GM23338 (cell line): ENCODE data around the gene RMC1. TPM values are rescaled to one million over a fixed set of nuclear protein-coding genes. Genes with fewer than 3 reads are reported as not detected.

Experiments used
- ATAC-seq: fragments of 200-7000 bp; cut with Tn5 transposase; 3 replicates; pipeline ENCODE4 v1.9.1; 2020
- DNase-seq: peaks from one replicate; pipeline ENCODE4 v3.0.0-alpha.2; 2015; ENCODE audit warnings: low spot score
- H2AFZ ChIP-seq: fragments of 200-600 bp; sonication (generic); 2 replicates; pipeline ENCODE4 v1.8.0; 2016; ENCODE audit warnings: antibody characterized with exemption, mild to moderate bottlenecking, moderate library complexity
- H3F3A ChIP-seq: fragments of 200-600 bp; sonication (generic); replicated peaks from 2 replicates; pipeline ENCODE4 v1.8.0; 2017; ENCODE audit warnings: antibody characterized with exemption, mixed run types, low read depth
- H3K27ac ChIP-seq: fragments of 200-600 bp; sonication (generic); 2 replicates; pipeline ENCODE4 v1.6.1; 2016; ENCODE audit warnings: low read depth
- H3K27me3 ChIP-seq: fragments of 200-600 bp; sonication (generic); 2 replicates; pipeline ENCODE4 v1.8.0; 2016; ENCODE audit warnings: mild to moderate bottlenecking, mixed run types, moderate library complexity; ENCODE audit not compliant: insufficient read depth
- H3K36me3 ChIP-seq: fragments of 200-600 bp; sonication (generic); 2 replicates; pipeline ENCODE4 v1.8.0; 2016; ENCODE audit warnings: mild to moderate bottlenecking; ENCODE audit not compliant: insufficient read depth
- H3K4me1 ChIP-seq: fragments of 200-600 bp; sonication (generic); 2 replicates; pipeline ENCODE4 v1.8.0; 2016; ENCODE audit warnings: mild to moderate bottlenecking, moderate library complexity; ENCODE audit not compliant: insufficient read depth
- H3K4me2 ChIP-seq: fragments of 200-600 bp; sonication (generic); 2 replicates; pipeline ENCODE4 v1.7.1; 2017; ENCODE audit warnings: mixed run types
- H3K4me3 ChIP-seq: fragments of 200-600 bp; sonication (generic); 2 replicates; pipeline ENCODE4 v1.6.1; 2016; ENCODE audit warnings: mixed run types
- H3K79me2 ChIP-seq: fragments of 200-600 bp; sonication (generic); replicated peaks from 2 replicates; pipeline ENCODE4 v1.8.0; 2017; ENCODE audit warnings: mild to moderate bottlenecking; ENCODE audit not compliant: insufficient read depth
- H3K9me2 ChIP-seq: fragments of 200-600 bp; sonication (generic); 2 replicates; pipeline ENCODE4 v1.8.0; 2017; ENCODE audit not compliant: insufficient read depth
- H4K20me1 ChIP-seq: fragments of 200-600 bp; sonication (generic); replicated peaks from 2 replicates; pipeline ENCODE4 v1.8.0; 2017; ENCODE audit warnings: mild to moderate bottlenecking; ENCODE audit not compliant: insufficient read depth
- H3K27ac Mint-ChIP-seq: 2 replicates; pipeline ENCODE4 v1.8.0; 2020; ENCODE audit warnings: inconsistent platforms, mild to moderate bottlenecking, moderate library complexity, mixed read lengths
- H3K27me3 Mint-ChIP-seq: 3 replicates; pipeline ENCODE4 v1.8.0; 2022; ENCODE audit warnings: low read depth, mild to moderate bottlenecking, moderate library complexity, mixed read lengths, inconsistent platforms; ENCODE audit not compliant: insufficient read depth, poor library complexity
- H3K36me3 Mint-ChIP-seq: 3 replicates; pipeline ENCODE4 v1.8.0; 2021; ENCODE audit warnings: low read depth, mild to moderate bottlenecking, inconsistent platforms, moderate library complexity, mixed read lengths
- H3K4me1 Mint-ChIP-seq: 3 replicates; pipeline ENCODE4 v1.8.0; 2020; ENCODE audit warnings: mild to moderate bottlenecking, inconsistent platforms, mixed read lengths
- H3K4me3 Mint-ChIP-seq: 3 replicates; pipeline ENCODE4 v1.8.0; 2021; ENCODE audit warnings: moderate library complexity, mild to moderate bottlenecking, inconsistent platforms, mixed read lengths
- H3K9me3 Mint-ChIP-seq: 3 replicates; pipeline ENCODE4 v1.8.0; 2020; ENCODE audit warnings: moderate library complexity, mild to moderate bottlenecking, inconsistent platforms, mixed read lengths
- CREB1 ChIP-seq: fragments of 250-450 bp; sonication (Bioruptor Pico); IDR thresholded peaks from 2 replicates; pipeline ENCODE4 v1.5.0; 2020; ENCODE audit warnings: low read depth, mild to moderate bottlenecking, moderate library complexity
- ETS1 ChIP-seq: IDR thresholded peaks from 2 replicates; pipeline ENCODE4 v1.6.1; 2016; ENCODE audit warnings: antibody characterized with exemption
- EZH2 ChIP-seq: fragments of 200-600 bp; sonication (generic); IDR thresholded peaks from one replicate; pipeline ENCODE4 v1.8.0; 2017; ENCODE audit warnings: antibody characterized with exemption, mild to moderate bottlenecking, low read depth; ENCODE audit not compliant: unreplicated experiment
- EZH2phosphoT487 ChIP-seq: fragments of 200-600 bp; sonication (generic); IDR thresholded peaks from one replicate; pipeline ENCODE4 v1.8.1; 2018; ENCODE audit warnings: antibody characterized with exemption; ENCODE audit not compliant: unreplicated experiment
- POLR2AphosphoS5 ChIP-seq: IDR thresholded peaks from 2 replicates; pipeline ENCODE4 v1.6.1; 2016; ENCODE audit warnings: antibody characterized with exemption, low read depth
- STAT1 ChIP-seq: IDR thresholded peaks from one replicate; pipeline ENCODE4 v1.6.1; 2016; ENCODE audit warnings: antibody characterized with exemption; ENCODE audit not compliant: unreplicated experiment
- ZNF331 ChIP-seq: fragments of 250-450 bp; sonication (Bioruptor Pico); IDR thresholded peaks from 2 replicates; pipeline ENCODE4 v1.5.0; 2020; ENCODE audit warnings: low read depth, mild to moderate bottlenecking, moderate library complexity
- ZNF462 ChIP-seq: fragments of 250-450 bp; sonication (Bioruptor Pico); IDR thresholded peaks from 2 replicates; pipeline ENCODE4 v1.5.0; 2020; ENCODE audit warnings: mild to moderate bottlenecking, moderate library complexity
- polyA plus RNA-seq: library from polyadenylated mRNA; unstranded; fragments of >200 nt; fragmentation: Nextera tagmentation; extraction: Ambion mirVana; gene quantifications from 2 replicates; pipeline ENCODE4 v1.2.1, GENCODE V29; 2016
- total RNA-seq: library from RNA; depleted of rRNA; stranded (reverse); fragments of >200 nt; shearing (Covaris generic); gene quantifications from 2 replicates; pipeline ENCODE4 v1.2.3, GENCODE V29; 2014
- TF ChIP-seq, protein P1 (sequence below): IDR thresholded peaks from one replicate; pipeline ENCODE4 v1.6.1; 2018; ENCODE audit warnings: antibody characterized with exemption; ENCODE audit not compliant: unreplicated experiment

The RMC1 gene
- total and polyA plus RNA-seq, 2 experiments from 2014 or later = 18.9 to 24.6 TPM

DNA sequence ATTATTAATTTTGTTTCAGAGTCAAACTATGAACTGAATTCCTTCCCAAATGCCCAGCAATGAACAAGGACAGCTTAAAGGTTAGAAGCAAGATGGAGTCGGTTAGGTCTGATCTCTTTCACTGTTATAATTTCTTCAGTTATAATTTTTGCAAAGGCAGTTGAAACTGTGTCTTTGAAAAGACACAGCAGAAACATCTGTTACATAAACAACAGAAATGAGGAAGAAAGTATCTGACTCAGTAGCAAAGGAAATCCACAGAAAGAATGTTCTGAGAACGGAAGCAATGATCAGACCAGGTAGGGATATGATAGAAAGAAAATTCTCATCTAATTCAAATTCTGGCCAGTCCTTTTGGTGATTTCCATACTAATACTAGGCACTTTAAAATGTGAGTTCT lies 5.2 kb upstream of the RMC1 start:
- H3K9me3 Mint-ChIP-seq = no peaks in the 10 kb centered on the region; the same call in 2 of the 3 replicates

DNA sequence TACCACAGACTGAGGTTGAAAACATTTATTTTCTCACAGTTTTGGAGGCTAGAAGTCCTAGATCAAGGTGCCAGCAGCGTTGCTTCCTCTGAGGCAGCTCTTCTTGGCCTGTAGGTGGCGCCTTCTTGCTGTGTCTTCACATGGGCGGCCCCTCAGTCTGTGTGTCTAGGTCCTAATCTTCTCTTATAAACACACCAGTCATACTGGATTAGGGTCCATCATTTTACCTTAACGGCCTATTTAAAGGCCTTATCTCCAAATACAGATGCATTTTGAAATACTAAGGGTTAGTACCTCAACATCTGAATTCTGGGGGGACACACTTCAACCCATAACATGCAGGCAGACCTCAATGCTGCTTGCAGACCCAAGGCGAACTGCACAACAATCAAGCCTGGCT lies 4.4 kb upstream of the RMC1 start:
- Histone ChIP-seq H3K4me2 (no peak overlapping the region), H4K20me1 (no peaks in the 10 kb centered on the region), H3F3A (0 out of 2 replicates have a peak, but pooled peaks cover under 1% of the 10 kb centered on the region), H3K9me2 (no peaks in the 10 kb centered on the region), H3K4me3 (no peak overlapping the region), H3K4me1 (peaks cover 7% of the 10 kb centered on the region), H3K27ac (no peak overlapping the region), H3K27me3 (peaks cover 16% of the 10 kb centered on the region), H3K79me2 (peaks cover 1% of the 10 kb centered on the region; the same call in 1 of the 2 replicates), H2AFZ (peak overlapping the region; percentile 69; the same call in 1 of the 2 replicates), H3K36me3 (no peaks in the 10 kb centered on the region)
- Mint-ChIP-seq H3K4me3 (no peak overlapping the region), H3K9me3 (no peaks in the 10 kb centered on the region), H3K4me1 (peaks cover 4% of the 10 kb centered on the region), H3K36me3 (no peaks in the 10 kb centered on the region; the same call in 2 of the 3 replicates), H3K27ac (no peak overlapping the region), H3K27me3 (peaks cover 8% of the 10 kb centered on the region)
- DNase-seq = peak; percentile 91
- ATAC-seq = peak; percentile 49
- no peak for TF ChIP-seq ZNF462

More for the DNA sequence above, 5.2 kb upstream of the RMC1 start:
- H3K4me3 Mint-ChIP-seq = no peak overlapping the region
- no peaks in the 10 kb centered on the region for H3K36me3 Mint-ChIP-seq
- H3K36me3 ChIP-seq = no peaks in the 10 kb centered on the region
- H3K4me1 ChIP-seq = peaks cover 7% of the 10 kb centered on the region
- peaks cover 3% of the 10 kb centered on the region; the same call in 2 of the 3 replicates for H3K4me1 Mint-ChIP-seq
- TF ChIP-seq CREB1 (CRISPR knock-in tag) (no peak), EZH2phosphoT487 (no peak), STAT1 (no peak), EZH2 (no peak), ZNF331 (CRISPR knock-in tag) (no peak), ETS1 (no peak), POLR2AphosphoS5 (no peak)
- TF ChIP-seq, protein P1, sequence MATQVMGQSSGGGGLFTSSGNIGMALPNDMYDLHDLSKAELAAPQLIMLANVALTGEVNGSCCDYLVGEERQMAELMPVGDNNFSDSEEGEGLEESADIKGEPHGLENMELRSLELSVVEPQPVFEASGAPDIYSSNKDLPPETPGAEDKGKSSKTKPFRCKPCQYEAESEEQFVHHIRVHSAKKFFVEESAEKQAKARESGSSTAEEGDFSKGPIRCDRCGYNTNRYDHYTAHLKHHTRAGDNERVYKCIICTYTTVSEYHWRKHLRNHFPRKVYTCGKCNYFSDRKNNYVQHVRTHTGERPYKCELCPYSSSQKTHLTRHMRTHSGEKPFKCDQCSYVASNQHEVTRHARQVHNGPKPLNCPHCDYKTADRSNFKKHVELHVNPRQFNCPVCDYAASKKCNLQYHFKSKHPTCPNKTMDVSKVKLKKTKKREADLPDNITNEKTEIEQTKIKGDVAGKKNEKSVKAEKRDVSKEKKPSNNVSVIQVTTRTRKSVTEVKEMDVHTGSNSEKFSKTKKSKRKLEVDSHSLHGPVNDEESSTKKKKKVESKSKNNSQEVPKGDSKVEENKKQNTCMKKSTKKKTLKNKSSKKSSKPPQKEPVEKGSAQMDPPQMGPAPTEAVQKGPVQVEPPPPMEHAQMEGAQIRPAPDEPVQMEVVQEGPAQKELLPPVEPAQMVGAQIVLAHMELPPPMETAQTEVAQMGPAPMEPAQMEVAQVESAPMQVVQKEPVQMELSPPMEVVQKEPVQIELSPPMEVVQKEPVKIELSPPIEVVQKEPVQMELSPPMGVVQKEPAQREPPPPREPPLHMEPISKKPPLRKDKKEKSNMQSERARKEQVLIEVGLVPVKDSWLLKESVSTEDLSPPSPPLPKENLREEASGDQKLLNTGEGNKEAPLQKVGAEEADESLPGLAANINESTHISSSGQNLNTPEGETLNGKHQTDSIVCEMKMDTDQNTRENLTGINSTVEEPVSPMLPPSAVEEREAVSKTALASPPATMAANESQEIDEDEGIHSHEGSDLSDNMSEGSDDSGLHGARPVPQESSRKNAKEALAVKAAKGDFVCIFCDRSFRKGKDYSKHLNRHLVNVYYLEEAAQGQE = no peak
- no peaks in the 10 kb centered on the region for H3K9me2 ChIP-seq
- H3K79me2 ChIP-seq = no peaks in the 10 kb centered on the region
- H3K27me3 ChIP-seq = peaks cover 14% of the 10 kb centered on the region; the same call in 1 of the 2 replicates
- DNase-seq = no peak
- no peak overlapping the region for H3K27ac ChIP-seq
- no peak overlapping the region for H3K4me3 ChIP-seq
- H3K4me2 ChIP-seq = no peak overlapping the region
- H3F3A ChIP-seq = no peaks in the 10 kb centered on the region
- H3K27ac Mint-ChIP-seq = no peak overlapping the region
- 0 out of 2 replicates have a peak overlapping the region, but pooled peaks have one; percentile 12 for H2AFZ ChIP-seq
- H3K27me3 Mint-ChIP-seq = peaks cover 6% of the 10 kb centered on the region
- no peaks in the 10 kb centered on the region for H4K20me1 ChIP-seq
- ATAC-seq = no peak
